ENCODE results near the gene SNAPC5. TPM values are rescaled to one million over a fixed set of nuclear protein-coding genes. Genes with fewer than 3 reads are reported as not detected.

Gene SNAPC5
- polyA plus RNA-seq, 2 donors = 18.5 to 25.1 TPM

DNA sequence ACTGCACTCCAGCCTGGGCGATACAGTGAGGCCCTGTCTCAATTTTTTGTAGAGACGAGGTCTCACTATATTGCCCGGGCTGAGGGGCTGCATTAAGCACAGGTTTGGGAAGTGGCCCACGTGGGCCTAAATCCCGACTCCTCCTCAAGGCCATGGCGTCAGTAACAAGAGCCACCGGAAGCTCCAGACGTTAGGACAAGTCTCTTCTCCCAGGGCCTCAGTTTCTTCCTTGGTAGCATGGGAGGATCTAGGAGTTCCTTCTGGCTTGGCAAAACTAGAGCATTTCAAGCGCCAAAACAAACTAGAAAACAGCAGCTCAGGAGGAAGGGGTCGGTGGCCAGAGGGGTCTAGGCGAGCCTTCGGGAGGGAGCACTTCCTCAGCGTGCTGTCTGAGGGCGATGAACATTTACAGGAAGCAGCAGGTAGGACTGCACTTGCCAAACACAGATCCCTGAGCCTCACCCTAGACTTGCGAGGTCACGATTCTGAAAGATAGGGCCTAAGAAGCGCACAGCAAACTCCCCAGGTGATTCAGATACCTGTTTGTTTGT, 536 bp downstream of the SNAPC5 start:
- Histone ChIP-seq H3K4me3 (ENCODE audit: low read depth in 1 of 2, low read length in 2 of 2) (peak overlapping the region; percentile 73 to 85), H3K36me3 (ENCODE audit: control insufficient read depth in 2 of 2, insufficient read depth in 2 of 2, low read length in 1 of 2) (peaks cover 9 to 26% of the 10 kb centered on the region in 2 donors), H3K9me3 (ENCODE audit: control insufficient read depth in 2 of 2, insufficient read depth in 1 of 2, low read depth in 1 of 2, low read length in 1 of 2) (no peaks in the 10 kb centered on the region), H3K4me1 (ENCODE audit: control insufficient read depth in 2 of 2, insufficient read depth in 2 of 2, low read length in 1 of 2) (peaks cover 0 to 5% of the 10 kb centered on the region in 2 donors), H3K27me3 (ENCODE audit: control insufficient read depth in 1 of 2, insufficient read depth in 2 of 2, low read length in 2 of 2) (no peaks in the 10 kb centered on the region), H3K27ac (ENCODE audit: low read depth in 2 of 2, low read length in 1 of 2) (peak overlapping the region; percentile 95 to 97)
- 12 to 16% methylated on average over 17 of the region's 17 CpGs for WGBS, 2 donors

DNA sequence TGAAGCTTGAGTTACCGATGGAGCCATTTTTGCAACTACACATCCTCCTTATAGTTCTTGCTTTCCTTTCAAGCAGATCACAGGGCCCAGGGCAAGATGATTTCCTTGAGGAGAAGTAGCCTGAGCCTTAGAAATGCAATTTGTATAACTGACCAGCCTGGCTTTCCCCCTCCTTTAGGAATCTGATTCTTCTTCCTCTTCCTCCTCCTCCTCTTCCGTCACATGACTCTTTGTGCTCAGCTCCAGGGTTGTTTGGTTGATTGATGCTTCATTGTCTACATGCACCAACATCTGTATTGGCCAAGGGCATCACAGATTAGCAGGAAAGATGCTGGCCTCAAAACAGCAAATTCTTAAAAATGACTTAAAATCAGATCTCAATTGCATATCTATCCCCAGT, 3.3 kb downstream of the SNAPC5 start:
- peaks cover 16 to 17% of the 10 kb centered on the region in 2 donors for H3K36me3 ChIP-seq (ENCODE audit: control insufficient read depth in 2 of 2, insufficient read depth in 2 of 2, low read length in 1 of 2)
- H3K4me3 ChIP-seq (ENCODE audit: low read depth in 1 of 2, low read length in 2 of 2) = no peak overlapping the region
- H3K27ac ChIP-seq (ENCODE audit: low read depth in 2 of 2, low read length in 1 of 2) = no peak overlapping the region
- 84 to 88% methylated on average over 2 of the region's 2 CpGs for WGBS, 2 donors
- H3K9me3 ChIP-seq (ENCODE audit: control insufficient read depth in 2 of 2, insufficient read depth in 1 of 2, low read depth in 1 of 2, low read length in 1 of 2) = no peaks in the 10 kb centered on the region
- H3K27me3 ChIP-seq (ENCODE audit: control insufficient read depth in 1 of 2, insufficient read depth in 2 of 2, low read length in 2 of 2) = no peaks in the 10 kb centered on the region
- peaks cover 2 to 5% of the 10 kb centered on the region in 2 donors for H3K4me1 ChIP-seq (ENCODE audit: control insufficient read depth in 2 of 2, insufficient read depth in 2 of 2, low read length in 1 of 2)

DNA sequence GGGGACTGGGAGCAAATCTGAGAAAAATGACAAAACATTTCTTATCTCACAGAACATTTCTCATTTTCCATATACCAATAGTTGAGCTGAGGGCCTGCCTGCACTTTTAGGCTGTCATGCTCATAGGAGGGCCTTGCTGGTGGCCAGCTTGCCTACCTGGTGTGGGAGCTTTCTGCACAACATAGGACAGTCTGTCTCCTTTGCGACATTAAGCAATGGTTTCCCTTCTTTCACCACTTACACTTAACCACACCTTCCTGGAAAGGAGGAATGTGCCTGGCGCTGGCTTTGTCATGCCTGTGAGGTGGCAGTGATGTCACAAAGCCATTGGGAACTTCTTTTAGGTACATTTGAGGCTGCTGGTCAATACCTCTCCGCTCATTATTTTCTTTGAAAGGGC, 5.7 kb downstream of the SNAPC5 start:
- Histone ChIP-seq H3K27ac (ENCODE audit: low read depth in 2 of 2, low read length in 1 of 2) (no peak overlapping the region), H3K9me3 (ENCODE audit: control insufficient read depth in 2 of 2, insufficient read depth in 1 of 2, low read depth in 1 of 2, low read length in 1 of 2) (no peaks in the 10 kb centered on the region), H3K27me3 (ENCODE audit: control insufficient read depth in 1 of 2, insufficient read depth in 2 of 2, low read length in 2 of 2) (no peaks in the 10 kb centered on the region), H3K4me1 (ENCODE audit: control insufficient read depth in 2 of 2, insufficient read depth in 2 of 2, low read length in 1 of 2) (peaks cover 2 to 4% of the 10 kb centered on the region in 2 donors), H3K36me3 (ENCODE audit: control insufficient read depth in 2 of 2, insufficient read depth in 2 of 2, low read length in 1 of 2) (peaks cover 17 to 21% of the 10 kb centered on the region in 2 donors), H3K4me3 (ENCODE audit: low read depth in 1 of 2, low read length in 2 of 2) (no peak overlapping the region)
- WGBS, 2 donors = 86 to 91% methylated on average over 3 of the region's 3 CpGs

DNA sequence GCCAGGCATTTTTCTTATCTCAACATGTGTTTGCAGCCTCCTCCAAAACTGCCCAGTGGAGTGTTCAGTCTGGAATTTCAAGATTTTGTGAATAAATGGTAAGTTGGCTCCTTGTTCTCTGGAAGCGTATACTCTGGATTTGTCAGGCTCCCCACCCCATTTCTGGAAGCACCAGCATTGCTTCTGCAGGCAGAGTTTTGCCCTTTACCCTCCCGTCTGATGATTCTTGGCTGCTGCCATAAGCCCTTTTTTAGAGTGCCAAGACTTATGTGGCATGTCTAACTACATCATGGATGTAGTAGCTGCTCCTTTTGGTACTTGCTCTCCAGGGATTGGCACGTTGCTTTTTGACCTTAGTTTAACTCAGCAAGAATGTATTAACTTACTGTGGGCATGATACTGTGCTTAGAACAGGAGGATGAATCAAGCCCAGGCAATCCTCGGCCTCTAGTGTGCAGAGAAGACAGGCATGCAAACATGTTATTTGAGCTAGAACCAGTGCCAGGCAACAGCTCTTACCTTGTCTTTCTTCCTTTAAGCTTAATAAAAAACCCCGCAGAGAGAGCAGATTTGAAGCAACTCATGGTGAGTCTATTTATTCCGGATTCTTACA, 8.3 kb downstream of the SNAPC5 start:
- Histone ChIP-seq H3K27me3 (ENCODE audit: control insufficient read depth in 1 of 2, insufficient read depth in 2 of 2, low read length in 2 of 2) (no peaks in the 10 kb centered on the region), H3K4me3 (ENCODE audit: low read depth in 1 of 2, low read length in 2 of 2) (no peak overlapping the region), H3K27ac (ENCODE audit: low read depth in 2 of 2, low read length in 1 of 2) (no peak overlapping the region), H3K4me1 (ENCODE audit: control insufficient read depth in 2 of 2, insufficient read depth in 2 of 2, low read length in 1 of 2) (peaks cover 0 to 2% of the 10 kb centered on the region in 2 donors), H3K9me3 (ENCODE audit: control insufficient read depth in 2 of 2, insufficient read depth in 1 of 2, low read depth in 1 of 2, low read length in 1 of 2) (no peaks in the 10 kb centered on the region), H3K36me3 (ENCODE audit: control insufficient read depth in 2 of 2, insufficient read depth in 2 of 2, low read length in 1 of 2) (peaks cover 18 to 26% of the 10 kb centered on the region in 2 donors)
- 49 to 59% methylated on average over 6 of the region's 6 CpGs for WGBS, 2 donors

DNA sequence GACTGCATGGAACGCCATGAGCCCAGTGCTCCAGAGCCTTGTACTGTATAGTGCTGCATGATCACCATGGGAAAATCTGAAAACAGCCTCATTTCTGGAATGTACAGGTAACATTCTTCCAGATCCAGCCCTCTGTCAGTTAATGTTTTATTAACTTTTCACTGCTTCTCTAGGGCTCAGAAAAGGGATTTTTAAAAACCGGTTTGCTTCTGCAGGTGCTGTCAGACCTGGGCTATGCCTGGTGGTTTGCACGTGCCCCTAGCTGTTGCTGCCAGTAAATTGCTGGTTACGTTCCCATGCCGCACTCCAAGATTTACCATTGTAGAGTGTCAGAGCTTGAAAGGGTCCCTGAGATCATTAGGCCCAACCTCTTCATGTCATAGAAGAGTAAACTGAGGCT, 9.0 kb downstream of the SNAPC5 start:
- no peak overlapping the region for H3K4me3 ChIP-seq (ENCODE audit: low read depth in 1 of 2, low read length in 2 of 2)
- no peak overlapping the region for H3K27ac ChIP-seq (ENCODE audit: low read depth in 2 of 2, low read length in 1 of 2)
- H3K9me3 ChIP-seq (ENCODE audit: control insufficient read depth in 2 of 2, insufficient read depth in 1 of 2, low read depth in 1 of 2, low read length in 1 of 2) = no peaks in the 10 kb centered on the region
- peaks cover 0 to 2% of the 10 kb centered on the region in 2 donors for H3K4me1 ChIP-seq (ENCODE audit: control insufficient read depth in 2 of 2, insufficient read depth in 2 of 2, low read length in 1 of 2)
- no peaks in the 10 kb centered on the region for H3K27me3 ChIP-seq (ENCODE audit: control insufficient read depth in 1 of 2, insufficient read depth in 2 of 2, low read length in 2 of 2)
- 87 to 90% methylated on average over 5 of the region's 5 CpGs for WGBS, 2 donors
- peaks cover 16 to 23% of the 10 kb centered on the region in 2 donors for H3K36me3 ChIP-seq (ENCODE audit: control insufficient read depth in 2 of 2, insufficient read depth in 2 of 2, low read length in 1 of 2)

DNA sequence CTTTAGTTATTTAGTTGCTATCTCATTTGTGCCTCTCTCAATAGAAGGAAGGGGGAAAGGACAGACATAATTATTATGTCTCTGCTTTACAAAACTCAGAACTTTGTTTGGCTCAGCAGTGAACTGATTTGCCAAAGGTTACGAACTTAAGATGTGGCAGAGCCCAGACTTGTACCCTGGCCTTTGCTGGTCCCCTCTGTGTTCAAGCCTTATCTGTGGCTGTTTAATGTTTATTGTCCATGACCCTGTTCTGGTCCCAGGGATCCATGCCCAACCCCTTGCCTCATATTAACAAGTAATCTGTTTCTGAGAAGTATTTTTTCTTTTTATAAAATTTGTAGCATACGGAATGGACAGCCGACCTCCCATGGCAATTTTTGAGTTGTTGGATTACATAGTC, 10.7 kb downstream of the SNAPC5 start:
- H3K36me3 ChIP-seq (ENCODE audit: control insufficient read depth in 2 of 2, insufficient read depth in 2 of 2, low read length in 1 of 2) = peaks cover 15 to 31% of the 10 kb centered on the region in 2 donors
- no peak overlapping the region for H3K4me3 ChIP-seq (ENCODE audit: low read depth in 1 of 2, low read length in 2 of 2)
- peaks cover 0 to 4% of the 10 kb centered on the region in 2 donors for H3K4me1 ChIP-seq (ENCODE audit: control insufficient read depth in 2 of 2, insufficient read depth in 2 of 2, low read length in 1 of 2)
- 94 to 96% methylated on average over 3 of the region's 3 CpGs for WGBS, 2 donors
- H3K27ac ChIP-seq (ENCODE audit: low read depth in 2 of 2, low read length in 1 of 2) = no peak overlapping the region
- H3K9me3 ChIP-seq (ENCODE audit: control insufficient read depth in 2 of 2, insufficient read depth in 1 of 2, low read depth in 1 of 2, low read length in 1 of 2) = no peaks in the 10 kb centered on the region
- no peaks in the 10 kb centered on the region for H3K27me3 ChIP-seq (ENCODE audit: control insufficient read depth in 1 of 2, insufficient read depth in 2 of 2, low read length in 2 of 2)

DNA sequence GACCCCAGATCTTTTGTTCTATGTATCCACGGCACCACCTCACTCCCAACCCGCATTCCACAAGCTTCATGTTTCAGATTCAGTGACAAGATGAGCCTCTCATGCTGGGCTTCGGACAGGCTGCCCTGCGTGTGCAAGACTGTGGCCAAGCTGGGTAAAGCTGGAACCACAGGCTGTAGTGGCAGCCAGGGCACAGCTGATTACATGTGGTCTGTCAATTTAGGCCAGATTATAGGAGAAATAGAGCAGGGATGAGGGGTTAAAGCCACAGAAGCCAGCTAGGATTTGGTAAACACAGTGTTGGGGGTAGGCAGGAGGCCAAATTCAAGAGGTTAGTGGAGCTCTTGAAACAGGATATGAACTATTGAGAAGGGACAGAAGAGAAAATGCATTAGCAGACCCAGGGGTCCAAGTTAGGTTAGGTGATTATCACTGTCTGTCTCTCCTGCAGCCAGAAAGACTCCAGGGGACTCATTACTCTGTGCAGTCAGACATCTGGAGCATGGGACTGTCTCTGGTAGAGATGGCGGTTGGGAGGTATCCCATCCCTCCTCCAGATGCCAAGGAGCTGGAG, 12.9 kb downstream of the SNAPC5 start:
- H3K27ac ChIP-seq (ENCODE audit: low read depth in 2 of 2, low read length in 1 of 2) = no peak overlapping the region
- no peak overlapping the region for H3K4me3 ChIP-seq (ENCODE audit: low read depth in 1 of 2, low read length in 2 of 2)
- H3K27me3 ChIP-seq (ENCODE audit: control insufficient read depth in 1 of 2, insufficient read depth in 2 of 2, low read length in 2 of 2) = no peaks in the 10 kb centered on the region
- H3K9me3 ChIP-seq (ENCODE audit: control insufficient read depth in 2 of 2, insufficient read depth in 1 of 2, low read depth in 1 of 2, low read length in 1 of 2) = no peaks in the 10 kb centered on the region
- 91 to 94% methylated on average over 5 of the region's 5 CpGs for WGBS, 2 donors
- peaks cover 2 to 28% of the 10 kb centered on the region in 2 donors for H3K36me3 ChIP-seq (ENCODE audit: control insufficient read depth in 2 of 2, insufficient read depth in 2 of 2, low read length in 1 of 2)
- H3K4me1 ChIP-seq (ENCODE audit: control insufficient read depth in 2 of 2, insufficient read depth in 2 of 2, low read length in 1 of 2) = peaks cover 0 to 3% of the 10 kb centered on the region in 2 donors

DNA sequence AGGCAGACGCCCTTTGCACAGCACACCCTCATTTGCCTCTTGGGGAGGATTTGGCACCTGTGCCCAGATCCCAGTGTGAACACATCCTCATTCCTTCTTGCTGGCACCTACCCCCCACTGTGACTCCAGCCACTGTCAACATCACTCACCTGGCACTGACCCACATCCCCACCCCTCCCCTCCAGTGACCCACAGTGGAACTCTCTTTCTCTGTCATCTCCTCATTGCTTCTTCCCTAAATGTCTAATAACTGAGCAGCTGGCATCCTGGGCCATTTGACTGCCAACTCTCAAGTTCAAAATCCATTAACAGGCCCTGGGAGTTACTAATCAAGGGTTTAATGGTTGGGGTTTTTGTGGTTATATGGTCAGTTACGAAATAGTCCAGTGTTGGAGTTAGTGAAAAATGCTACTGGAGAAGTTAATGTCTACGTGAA, 14.4 kb downstream of the SNAPC5 start:
- H3K4me3 ChIP-seq (ENCODE audit: low read depth in 1 of 2, low read length in 2 of 2) = no peak overlapping the region
- peaks cover 2 to 25% of the 10 kb centered on the region in 2 donors for H3K36me3 ChIP-seq (ENCODE audit: control insufficient read depth in 2 of 2, insufficient read depth in 2 of 2, low read length in 1 of 2)
- peak overlapping the region in 1 of 2 donors; percentile 11 for H3K27ac ChIP-seq (ENCODE audit: low read depth in 2 of 2, low read length in 1 of 2)
- H3K9me3 ChIP-seq (ENCODE audit: control insufficient read depth in 2 of 2, insufficient read depth in 1 of 2, low read depth in 1 of 2, low read length in 1 of 2) = no peaks in the 10 kb centered on the region
- WGBS, 2 donors = 60 to 78% methylated on average over 3 of the region's 3 CpGs
- no peaks in the 10 kb centered on the region for H3K27me3 ChIP-seq (ENCODE audit: control insufficient read depth in 1 of 2, insufficient read depth in 2 of 2, low read length in 2 of 2)
- H3K4me1 ChIP-seq (ENCODE audit: control insufficient read depth in 2 of 2, insufficient read depth in 2 of 2, low read length in 1 of 2) = peaks cover 0 to 3% of the 10 kb centered on the region in 2 donors

DNA sequence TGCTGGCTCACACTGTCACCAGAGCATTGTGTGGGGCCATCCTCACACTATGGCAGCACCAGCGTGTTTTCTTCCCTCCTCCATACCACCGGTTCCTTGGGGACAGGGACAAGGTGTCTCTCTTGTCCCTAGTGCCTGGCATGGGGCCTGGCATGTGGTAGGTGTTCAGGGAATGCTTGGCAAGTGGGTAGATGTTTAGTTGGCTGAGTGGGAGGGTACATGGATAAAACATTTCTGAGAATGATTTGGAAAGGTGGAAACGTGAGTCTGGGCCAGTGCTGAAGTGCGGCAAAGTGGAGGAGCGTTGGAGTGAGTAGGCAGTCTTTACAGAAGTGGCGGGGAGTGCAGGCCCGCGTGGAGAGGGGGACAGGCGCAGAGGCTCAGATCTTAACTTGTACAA, 15.0 kb downstream of the SNAPC5 start:
- WGBS, 2 donors = 91 to 93% methylated on average over 9 of the region's 9 CpGs

More for the DNA sequence above, 15.0 kb downstream of the SNAPC5 start:
- Histone ChIP-seq H3K36me3 (ENCODE audit: control insufficient read depth in 2 of 2, insufficient read depth in 2 of 2, low read length in 1 of 2) (peaks cover 2 to 26% of the 10 kb centered on the region in 2 donors), H3K27me3 (ENCODE audit: control insufficient read depth in 1 of 2, insufficient read depth in 2 of 2, low read length in 2 of 2) (no peaks in the 10 kb centered on the region), H3K4me1 (ENCODE audit: control insufficient read depth in 2 of 2, insufficient read depth in 2 of 2, low read length in 1 of 2) (peaks cover 0 to 3% of the 10 kb centered on the region in 2 donors), H3K27ac (ENCODE audit: low read depth in 2 of 2, low read length in 1 of 2) (peak overlapping the region in 1 of 2 donors; percentile 11), H3K9me3 (ENCODE audit: control insufficient read depth in 2 of 2, insufficient read depth in 1 of 2, low read depth in 1 of 2, low read length in 1 of 2) (no peaks in the 10 kb centered on the region), H3K4me3 (ENCODE audit: low read depth in 1 of 2, low read length in 2 of 2) (no peak overlapping the region)
